Occipital lobe (tissue), 2 donors: Measurements from ENCODE around the gene CCHCR1. TPM values are rescaled to one million over a fixed set of nuclear protein-coding genes. Genes with fewer than 3 reads are reported as not detected.
"Not testable (repeated sequence)": the region's sequence is repeated elsewhere in the genome, so short reads cannot be mapped to it uniquely, and the experiment has no call there.

ENCODE experiments used
- DNase-seq: peaks from one replicate; lab custom pipeline; 2025; lab: John Stamatoyannopoulos, UW
- total RNA-seq: library from RNA; depleted of rRNA; stranded (reverse); fragments of >200 nt; gene quantifications from one replicate; pipeline ENCODE4 v1.2.3, GENCODE V29; 2014

Gene CCHCR1, protein sequence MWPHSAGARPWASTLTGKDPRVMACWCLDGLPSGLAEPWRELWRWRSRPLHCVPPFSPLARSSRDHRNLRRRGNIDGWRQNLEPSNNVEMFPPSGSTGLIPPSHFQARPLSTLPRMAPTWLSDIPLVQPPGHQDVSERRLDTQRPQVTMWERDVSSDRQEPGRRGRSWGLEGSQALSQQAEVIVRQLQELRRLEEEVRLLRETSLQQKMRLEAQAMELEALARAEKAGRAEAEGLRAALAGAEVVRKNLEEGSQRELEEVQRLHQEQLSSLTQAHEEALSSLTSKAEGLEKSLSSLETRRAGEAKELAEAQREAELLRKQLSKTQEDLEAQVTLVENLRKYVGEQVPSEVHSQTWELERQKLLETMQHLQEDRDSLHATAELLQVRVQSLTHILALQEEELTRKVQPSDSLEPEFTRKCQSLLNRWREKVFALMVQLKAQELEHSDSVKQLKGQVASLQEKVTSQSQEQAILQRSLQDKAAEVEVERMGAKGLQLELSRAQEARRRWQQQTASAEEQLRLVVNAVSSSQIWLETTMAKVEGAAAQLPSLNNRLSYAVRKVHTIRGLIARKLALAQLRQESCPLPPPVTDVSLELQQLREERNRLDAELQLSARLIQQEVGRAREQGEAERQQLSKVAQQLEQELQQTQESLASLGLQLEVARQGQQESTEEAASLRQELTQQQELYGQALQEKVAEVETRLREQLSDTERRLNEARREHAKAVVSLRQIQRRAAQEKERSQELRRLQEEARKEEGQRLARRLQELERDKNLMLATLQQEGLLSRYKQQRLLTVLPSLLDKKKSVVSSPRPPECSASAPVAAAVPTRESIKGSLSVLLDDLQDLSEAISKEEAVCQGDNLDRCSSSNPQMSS
- total RNA-seq = 7.6 TPM

- no peak for DNase-seq
These were observed at the start of gene CCHCR1 for GRCh38 chr6:31157513-31158139. TSS of gene CCHCR1 (minus strand) at chr6:31157802. CDS start at chr6:31157600, 202 bp downstream.

DNA sequence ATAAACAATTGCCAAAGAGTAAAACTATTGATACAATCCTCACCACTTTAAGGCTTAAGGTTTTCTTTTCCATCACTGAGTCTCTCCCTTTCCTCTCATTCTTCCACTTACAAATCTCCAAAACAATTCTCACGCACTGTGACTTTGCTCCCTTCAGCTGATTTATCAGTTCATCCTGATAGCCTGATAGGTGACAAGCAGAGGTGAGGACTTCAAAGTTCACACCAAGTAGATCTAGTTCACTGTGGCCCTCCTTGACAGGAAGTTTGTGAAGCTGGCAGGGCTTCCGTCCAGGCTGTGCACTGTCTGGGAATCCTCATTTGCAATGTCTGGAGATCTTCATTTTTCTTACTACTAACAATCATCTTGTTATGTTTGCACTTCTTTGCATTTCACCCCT lies 48.0 kb upstream of the CCHCR1 start:
- DNase-seq = no peak

- DNase-seq = no peak
These were observed 47.1 kb upstream of the CCHCR1 start for GRCh38 chr6:31204751-31205145.

- no peak for DNase-seq
These were observed 45.9 kb upstream of the CCHCR1 start for GRCh38 chr6:31203345-31203979.

DNA sequence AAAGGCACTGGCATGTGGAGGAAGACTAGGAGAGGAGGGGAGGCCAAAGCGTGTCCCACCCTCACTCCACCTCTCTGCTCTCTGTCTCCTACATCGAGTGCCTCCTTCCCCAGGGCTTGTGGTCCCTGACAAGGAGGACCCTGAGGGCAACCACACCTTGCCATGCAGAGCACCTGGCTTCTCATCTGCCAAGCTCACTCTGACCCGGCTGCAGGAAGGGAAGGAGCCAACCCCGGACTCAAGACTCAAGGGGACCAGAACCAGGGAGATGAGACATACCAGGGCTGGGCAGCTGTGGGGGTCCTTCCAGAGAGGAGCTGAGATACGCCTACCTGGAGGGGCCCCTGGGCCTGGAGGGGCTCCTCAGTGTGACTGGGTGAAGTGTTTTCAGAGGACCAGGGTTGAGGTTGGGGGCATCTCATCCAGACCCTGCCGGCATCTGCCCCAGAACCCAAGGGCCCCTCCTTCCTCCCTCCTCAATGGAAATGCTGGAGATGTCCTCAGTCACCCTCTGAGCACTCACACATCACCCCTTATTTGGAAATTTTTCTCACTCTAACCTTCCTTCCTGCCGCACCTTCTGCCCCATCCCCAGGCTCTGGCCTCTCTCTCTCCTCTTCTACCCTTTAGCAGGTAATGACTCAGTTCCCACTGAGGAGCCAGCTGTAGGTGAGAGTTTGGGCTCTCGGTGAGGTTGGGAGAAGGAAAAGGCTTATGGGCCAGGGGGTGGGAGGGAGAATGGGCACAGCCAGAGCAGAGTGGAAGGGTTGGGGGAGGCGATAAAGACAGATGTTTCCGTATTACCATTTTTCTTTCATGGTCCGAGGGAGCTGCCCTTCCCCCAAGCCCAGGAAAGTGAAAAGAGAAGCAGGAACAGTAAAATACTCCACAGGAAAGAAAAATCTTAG lies 44.9 kb upstream of the CCHCR1 start:
- no peak for DNase-seq

DNA sequence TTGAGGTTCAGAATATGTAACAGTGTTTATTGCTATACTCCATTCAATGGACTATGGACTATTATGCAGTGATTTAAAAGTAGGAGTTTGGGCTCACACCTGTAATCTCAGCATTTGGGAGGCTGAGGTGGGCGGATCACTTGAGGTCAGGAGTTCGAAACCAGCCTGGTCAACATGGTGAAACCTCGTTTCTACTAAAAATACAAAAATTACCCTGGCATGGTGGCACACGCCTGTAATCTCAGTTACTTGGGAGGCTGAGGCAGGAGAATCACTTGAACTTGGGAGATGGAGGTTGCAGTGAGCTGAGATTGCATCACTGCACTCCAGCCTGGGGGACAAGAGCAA lies 41.5 kb upstream of the CCHCR1 start:
- not testable (repeated sequence) for DNase-seq

GRCh38 chr6:31197559-31198305 lies 40.1 kb upstream of the CCHCR1 start:
- DNase-seq = peak; percentile 89

- not testable (repeated sequence) for DNase-seq
These were observed 38.8 kb upstream of the CCHCR1 start for GRCh38 chr6:31196251-31197022.

DNA sequence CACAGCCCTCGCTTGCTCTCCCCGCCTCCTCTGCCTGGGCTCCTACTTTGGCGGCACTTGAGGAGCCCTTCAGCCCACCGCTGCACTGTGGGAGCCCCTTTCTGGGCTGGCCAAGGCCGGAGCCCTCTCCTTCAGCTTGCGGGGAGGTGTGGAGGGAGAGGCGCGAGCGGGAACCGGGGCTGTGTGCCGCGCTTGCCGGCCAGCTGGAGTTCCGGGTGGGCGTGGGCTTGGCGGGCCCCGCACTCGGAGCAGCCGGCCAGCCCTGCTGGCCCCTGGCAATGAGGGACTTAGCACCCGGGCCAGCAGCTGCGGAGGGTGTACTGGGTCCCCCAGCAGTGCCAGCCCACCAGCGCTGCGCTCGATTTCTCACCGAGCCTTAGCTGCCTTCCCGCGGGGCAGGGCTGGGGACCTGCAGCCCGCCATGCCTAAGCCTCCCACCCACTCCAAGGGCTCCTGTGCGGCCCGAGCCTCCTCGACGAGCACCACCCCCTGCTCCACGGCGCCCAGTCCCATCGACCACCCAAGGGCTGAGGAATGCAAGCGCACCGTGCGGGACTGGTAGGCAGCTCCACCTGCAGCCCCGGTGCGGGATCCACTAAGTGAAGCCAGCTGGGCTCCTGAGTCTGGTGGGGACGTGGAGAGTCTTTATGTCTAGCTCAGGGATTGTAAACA lies 37.8 kb upstream of the CCHCR1 start:
- DNase-seq = not testable (repeated sequence)

DNA sequence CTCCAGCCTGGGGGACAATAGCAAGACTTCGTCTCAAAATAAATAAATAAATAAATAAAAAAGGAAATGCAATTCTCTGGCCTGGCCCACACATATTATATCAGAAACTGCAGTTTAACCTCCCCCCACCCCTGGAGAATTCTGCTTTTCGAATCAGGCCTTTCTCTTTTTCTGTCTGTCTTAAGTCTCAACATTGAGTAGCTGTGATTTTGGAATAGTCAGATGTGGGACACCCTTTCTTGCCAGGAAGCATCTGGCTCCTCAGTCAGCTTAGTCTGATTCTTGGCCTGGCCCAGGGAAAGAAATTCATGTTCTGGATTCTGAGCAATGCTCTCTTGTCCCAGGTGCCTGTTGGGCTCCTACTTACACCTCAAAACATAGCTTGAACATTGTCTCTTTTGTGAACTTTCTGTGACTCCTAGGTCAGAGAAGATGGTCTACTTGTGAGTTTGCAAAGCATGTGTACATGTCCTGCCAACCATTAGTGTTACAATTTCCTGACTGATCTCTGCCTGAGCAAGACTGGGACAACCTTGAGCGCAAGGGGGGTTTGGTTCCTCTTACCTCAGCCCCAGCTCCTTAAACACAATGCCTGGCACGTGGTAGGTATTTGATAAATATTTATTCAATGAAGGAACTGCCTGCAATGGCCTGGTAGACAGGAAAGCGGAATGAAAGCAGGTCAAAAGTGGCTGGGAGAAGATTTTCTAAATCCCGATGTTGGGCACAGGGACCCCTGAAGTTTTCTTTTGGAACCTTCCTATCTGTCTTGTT lies 36.6 kb upstream of the CCHCR1 start:
- DNase-seq = no peak

GRCh38 chr6:31193206-31193605 lies 35.6 kb upstream of the CCHCR1 start:
- DNase-seq = no peak

GRCh38 chr6:31192431-31193105 lies 35.0 kb upstream of the CCHCR1 start:
- DNase-seq = peak; percentile 33

DNA sequence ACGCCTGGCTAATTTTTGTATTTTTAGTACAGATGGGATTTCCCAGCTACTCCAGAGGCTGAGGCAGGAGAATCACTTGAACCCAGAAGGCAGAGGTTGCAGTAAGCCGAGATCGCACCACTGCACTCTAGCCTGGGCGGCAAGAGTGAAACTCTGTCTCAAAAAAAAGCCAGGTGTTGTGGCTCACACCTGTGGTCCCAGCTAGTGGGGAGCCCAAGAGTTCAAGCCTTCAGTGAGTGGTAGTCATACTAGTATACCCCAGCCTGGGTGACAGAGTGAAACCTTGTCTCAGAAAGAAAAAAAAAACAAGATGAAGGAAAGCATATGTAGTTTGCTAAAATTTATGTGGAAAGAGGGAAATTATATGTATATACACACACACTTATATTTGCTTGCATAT lies 32.9 kb upstream of the CCHCR1 start:
- DNase-seq = no peak

DNA sequence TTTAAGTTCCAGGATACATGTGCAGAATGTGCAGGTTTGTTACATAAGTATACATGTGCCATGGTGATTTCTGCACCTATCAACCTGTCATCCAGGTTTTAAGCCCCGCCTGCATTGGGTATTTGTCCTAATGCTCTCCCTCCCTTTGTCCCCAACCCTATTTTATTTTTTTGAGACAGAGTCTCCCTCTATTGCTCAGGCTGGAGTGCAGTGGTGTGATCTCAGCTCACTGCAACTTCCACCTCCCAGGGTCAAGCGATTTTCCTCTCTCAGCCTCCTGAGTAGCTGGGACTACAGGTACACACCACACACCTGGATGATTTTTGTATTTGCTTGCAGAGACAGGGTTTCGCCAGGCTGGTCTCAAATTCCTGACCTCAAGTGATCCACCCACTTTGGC lies 31.6 kb upstream of the CCHCR1 start:
- DNase-seq = not testable (repeated sequence)

GRCh38 chr6:31187780-31188194 lies 30.2 kb upstream of the CCHCR1 start:
- DNase-seq = no peak

- no peak for DNase-seq
These were observed 28.6 kb upstream of the CCHCR1 start for GRCh38 chr6:31186052-31186734.

DNA sequence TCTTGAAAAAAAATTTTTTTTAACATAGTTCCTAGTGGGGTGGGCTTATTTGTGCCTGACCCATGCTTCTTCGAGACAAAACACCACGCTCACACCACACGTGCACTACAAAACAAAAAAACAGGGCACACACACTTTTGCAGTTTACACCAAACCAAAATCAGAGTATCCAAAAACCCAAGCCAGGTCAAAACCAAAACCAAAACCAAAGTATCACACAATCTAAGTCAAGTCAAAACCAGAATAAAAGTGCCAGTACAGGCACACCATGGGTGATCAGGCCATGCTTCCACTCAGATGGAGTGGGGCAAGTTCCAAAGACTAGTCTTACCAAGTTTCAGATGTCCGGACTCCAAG lies 28.1 kb upstream of the CCHCR1 start:
- DNase-seq = not testable (repeated sequence)
